ENCODE measurements around the gene TBXT.

The TBXT gene

GRCh38 chr6:166109608-166110007, 58.0 kb downstream of the TBXT start:
- DNase-seq = no peak

All from stimulated activated CD8-positive, alpha-beta memory T cell treated with anti-CD3 and anti-CD28 coated beads, Interleukin-4, amount 100 ng/mL, for 48 hours (primary cell).